ENCODE data around the gene UGT2A3.

The UGT2A3 gene

DNA sequence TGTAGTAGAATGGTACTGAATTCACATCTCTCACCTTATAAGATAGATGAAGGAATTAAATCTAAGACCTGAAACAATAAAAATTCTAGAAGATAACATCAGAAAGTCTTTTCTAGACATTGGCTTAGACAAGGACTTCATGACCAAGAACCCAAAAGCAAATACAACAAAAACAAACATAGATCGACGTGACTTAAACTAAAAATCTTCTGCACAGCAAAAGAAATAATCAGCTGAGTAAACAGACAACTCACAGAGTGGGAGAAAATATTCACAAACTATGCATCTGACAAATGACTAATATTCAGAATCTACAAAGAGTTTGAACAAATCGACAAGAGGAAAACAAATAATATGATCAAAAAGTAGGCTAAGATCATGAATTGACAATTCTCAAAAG lies 38.8 kb downstream of the UGT2A3 start:
- no peak for DNase-seq (ENCODE audit: low read depth, low spot score)

DNA sequence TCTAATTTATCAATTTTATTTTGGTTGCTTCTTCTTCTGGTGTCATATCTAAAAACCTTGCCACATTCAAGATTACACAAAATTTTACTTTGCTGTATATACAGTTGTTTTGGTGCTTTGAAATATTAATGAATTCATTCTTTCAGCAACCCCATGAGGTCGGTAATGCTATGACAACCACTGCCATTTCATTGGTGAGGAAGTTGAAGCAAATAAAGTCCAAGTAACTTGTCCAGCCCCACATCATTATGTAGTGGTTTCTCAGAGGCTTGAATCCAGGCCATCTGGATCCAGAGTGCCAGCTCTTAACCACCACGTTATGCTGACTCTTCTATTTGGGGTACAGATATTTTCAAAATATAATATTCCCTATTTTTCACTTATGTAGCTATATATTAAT lies 42.2 kb downstream of the UGT2A3 start:
- no peak for DNase-seq (ENCODE audit: low read depth, low spot score)

GRCh38 chr4:68907788-68908700 lies 43.6 kb downstream of the UGT2A3 start:
- DNase-seq (ENCODE audit: low read depth, low spot score), result no peak

GRCh38 chr4:68907245-68907644 lies 44.4 kb downstream of the UGT2A3 start:
- DNase-seq (ENCODE audit: low read depth, low spot score), result no peak

- DNase-seq (ENCODE audit: low read depth, low spot score), result no peak
These were observed 44.8 kb downstream of the UGT2A3 start for GRCh38 chr4:68906780-68907137.

DNA sequence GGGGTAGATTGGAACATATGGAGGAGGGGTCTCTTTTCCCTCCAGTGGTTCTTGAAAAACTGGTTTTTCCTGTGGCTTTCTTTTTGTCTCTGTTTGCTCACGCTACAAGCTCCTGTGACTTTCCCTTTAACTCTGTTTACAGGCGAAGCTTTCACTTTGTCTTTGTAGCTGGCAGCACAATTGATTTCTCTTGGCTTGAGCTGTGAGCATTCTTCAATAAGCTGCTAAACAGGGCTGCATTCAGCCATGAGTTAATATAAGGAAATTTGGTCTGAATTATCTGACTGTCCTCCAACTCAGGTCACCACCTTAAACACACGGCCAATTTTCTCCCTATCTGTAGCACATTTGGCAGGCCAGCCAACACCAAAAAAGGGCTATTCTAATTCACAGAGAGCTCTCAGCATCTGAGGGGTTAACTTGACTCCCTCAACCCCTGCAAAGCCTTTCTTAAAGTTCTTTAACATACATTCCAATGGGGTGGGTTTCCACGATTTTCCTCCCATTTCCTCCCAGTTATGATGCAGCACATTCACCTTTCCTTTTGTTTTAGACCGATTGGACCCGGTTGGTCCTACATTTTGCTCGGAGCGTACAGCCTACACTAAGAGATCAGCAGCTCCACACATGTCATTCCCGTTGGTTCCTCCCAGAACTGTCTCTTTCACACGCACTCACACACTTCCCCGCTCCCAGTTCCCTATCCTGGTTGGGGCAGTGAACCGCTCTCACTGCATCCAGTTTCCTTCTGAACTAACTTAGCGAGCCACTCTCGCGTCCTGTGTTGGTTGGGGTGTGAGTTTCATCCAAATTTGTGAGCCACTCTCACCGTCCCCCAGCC lies 45.4 kb downstream of the UGT2A3 start:
- no peak for DNase-seq (ENCODE audit: low read depth, low spot score)

- DNase-seq (ENCODE audit: low read depth, low spot score), result no peak
These were observed 46.0 kb downstream of the UGT2A3 start for GRCh38 chr4:68905598-68905938.

GRCh38 chr4:68904786-68905185 lies 46.8 kb downstream of the UGT2A3 start:
- no peak for DNase-seq (ENCODE audit: low read depth, low spot score)

GRCh38 chr4:68896749-68897148 lies 54.9 kb downstream of the UGT2A3 start:
- DNase-seq (ENCODE audit: low read depth, low spot score), result no peak

DNA sequence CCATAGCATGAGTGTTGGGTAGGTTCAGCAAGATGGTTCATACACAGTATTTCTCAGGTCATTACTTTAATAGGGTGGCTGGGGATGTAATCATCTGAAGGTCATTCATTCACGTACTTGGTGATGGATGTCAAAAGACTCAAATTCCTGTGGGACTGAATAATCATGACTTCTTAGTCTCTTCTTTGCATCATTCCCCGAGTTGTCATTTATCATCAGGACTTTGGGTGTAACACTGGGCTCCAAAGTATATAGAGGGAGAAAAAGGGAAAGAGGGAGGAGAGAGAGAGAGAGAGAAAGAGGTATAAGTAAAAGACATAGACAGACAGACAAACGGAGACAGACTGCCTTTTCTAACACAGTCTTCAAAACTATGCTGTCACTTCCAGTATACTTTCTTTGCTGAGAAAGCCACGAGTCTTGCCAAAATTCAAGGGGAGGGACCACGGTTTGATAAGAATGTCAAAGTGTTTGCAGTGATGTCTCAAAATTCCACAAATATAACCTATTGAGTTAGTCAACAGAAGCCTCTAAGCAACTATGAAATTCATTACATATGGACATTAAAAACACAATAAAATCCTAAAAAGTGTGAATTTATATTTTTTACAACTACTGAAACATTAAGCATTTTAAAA lies 55.9 kb downstream of the UGT2A3 start:
- no peak for DNase-seq (ENCODE audit: low read depth, low spot score)

- DNase-seq (ENCODE audit: low read depth, low spot score), result no peak
These were observed 58.7 kb downstream of the UGT2A3 start for GRCh38 chr4:68892861-68893260.

GRCh38 chr4:68891678-68892077 lies 59.9 kb downstream of the UGT2A3 start:
- no peak for DNase-seq (ENCODE audit: low read depth, low spot score)

- DNase-seq (ENCODE audit: low read depth, low spot score), result no peak
These were observed 66.1 kb downstream of the UGT2A3 start for GRCh38 chr4:68885545-68885944.

DNA sequence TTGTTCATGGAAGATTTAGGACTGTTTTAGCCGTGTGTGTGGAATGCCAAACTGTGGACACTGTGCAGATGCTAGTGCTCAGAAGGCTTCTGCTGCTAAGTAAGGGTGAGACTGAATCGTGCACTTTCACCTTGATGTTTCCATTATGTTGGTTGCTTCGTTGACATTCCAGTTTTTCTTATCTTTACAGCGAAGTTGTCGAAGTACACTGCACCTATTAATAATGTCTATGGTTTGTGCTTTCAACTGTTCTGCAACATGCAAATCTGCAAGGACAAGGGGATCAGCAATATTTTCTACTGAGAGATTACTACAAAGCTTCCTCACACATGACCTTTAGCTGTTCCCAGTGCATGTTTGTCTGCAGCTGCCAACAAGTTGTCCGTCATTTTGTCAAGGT lies 67.7 kb downstream of the UGT2A3 start:
- DNase-seq (ENCODE audit: low read depth, low spot score), result no peak

All from activated CD4-positive, CD25-positive, alpha-beta regulatory T cell treated with anti-CD3 and anti-CD28 coated beads, Interleukin-2, amount 50 U/mL, for 16 hours (primary cell).